ENCODE measurements around the gene C2CD5.

Gene C2CD5

DNA sequence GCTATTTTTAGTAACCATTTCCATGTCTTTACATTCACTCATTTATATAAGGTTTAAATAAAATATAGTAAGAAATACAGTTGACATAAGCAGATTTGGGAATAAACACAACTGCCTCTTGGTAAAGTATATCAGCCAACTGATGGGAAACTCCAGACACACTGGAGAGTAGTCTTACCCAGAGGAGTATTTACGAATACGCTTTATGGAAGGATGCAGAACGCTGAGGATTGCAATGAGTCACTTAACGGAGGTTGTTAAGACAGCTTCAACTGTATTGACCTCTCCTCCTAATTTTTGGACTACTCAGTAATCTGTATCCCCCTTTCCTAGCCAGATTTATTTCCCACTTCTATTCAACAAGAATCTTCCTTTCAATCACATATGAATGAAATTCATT is 6.0 kb downstream of the C2CD5 start:
- DNase-seq (ENCODE audit: extremely low spot score, insufficient read length, low read depth) (no peak), FAIRE-seq (no peak)

DNA sequence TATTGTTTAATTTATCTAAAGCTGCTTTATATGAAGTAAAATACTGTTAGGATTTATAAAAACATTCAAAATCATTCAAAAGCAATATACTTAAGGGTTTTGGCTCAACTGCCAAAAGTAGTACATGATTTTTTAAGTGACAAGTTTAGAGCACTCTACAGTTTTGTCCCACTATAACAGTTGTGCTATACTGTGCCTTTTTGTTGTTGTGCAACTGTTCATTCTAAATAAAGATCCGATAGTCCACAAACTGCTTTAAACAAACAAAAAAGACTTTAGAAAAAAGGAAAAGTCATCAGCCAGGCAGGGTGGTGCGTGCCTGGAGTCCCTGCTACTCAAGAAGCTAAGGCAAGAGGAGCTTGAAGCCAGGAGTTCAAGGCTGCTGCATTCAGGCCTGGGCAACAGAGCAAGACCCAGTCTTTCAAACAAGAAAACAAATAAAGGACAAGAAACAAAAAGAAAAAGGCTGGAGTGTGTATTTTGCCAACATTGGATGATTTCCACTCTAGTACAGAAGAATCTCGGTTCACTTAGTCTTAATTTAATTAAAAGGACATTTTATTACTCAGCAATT is 7.3 kb downstream of the C2CD5 start:
- FAIRE-seq, result no peak
- no peak for DNase-seq (ENCODE audit: extremely low spot score, insufficient read length, low read depth)

DNA sequence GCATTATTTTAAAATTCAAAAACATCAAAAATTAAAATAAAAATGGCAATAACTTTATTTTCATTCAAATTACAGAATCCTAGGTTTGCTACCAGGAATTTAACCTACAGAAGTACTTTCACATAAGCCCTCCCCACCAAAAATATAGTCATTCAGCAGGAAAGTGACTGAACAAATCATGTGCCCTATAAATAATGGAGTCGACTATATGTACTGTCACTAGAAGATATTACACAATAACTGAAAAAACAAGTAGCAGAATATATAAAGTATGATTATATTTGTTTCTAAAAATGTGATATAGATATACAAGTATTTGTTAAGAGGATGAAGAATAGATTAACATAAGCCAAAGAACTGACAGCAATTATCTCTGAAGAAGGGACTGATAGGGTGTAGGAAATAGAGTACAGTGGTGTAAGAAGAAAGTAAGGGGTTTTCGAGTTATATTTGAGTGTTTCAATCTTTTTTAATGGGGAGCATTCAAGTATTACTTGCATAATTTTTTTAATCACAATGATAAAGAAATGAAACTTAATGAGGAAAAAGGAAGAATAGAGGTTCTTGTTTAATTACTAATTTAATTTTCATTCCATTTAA is 7.9 kb downstream of the C2CD5 start:
- DNase-seq (ENCODE audit: extremely low spot score, insufficient read length, low read depth), result no peak
- FAIRE-seq, result no peak

DNA sequence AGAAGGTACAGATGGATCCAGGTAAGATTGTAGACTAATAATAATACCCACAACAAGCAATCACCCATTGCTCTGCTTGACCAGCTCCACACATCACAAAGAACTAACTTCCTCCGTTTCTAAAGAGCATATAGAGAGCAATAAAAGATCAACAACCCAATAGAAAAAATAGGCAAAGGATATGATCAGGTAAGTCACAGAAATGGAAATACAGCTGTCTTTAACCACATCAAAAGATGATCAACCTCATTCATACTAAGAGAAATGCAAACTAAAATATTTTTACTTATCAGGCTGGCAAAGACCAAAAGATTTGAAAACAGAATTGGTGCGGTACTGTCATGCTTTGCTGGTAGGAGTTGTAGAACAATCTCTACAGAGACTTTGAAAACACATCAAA is 8.9 kb downstream of the C2CD5 start:
- FAIRE-seq (no peak), DNase-seq (ENCODE audit: extremely low spot score, insufficient read length, low read depth) (no peak)

DNA sequence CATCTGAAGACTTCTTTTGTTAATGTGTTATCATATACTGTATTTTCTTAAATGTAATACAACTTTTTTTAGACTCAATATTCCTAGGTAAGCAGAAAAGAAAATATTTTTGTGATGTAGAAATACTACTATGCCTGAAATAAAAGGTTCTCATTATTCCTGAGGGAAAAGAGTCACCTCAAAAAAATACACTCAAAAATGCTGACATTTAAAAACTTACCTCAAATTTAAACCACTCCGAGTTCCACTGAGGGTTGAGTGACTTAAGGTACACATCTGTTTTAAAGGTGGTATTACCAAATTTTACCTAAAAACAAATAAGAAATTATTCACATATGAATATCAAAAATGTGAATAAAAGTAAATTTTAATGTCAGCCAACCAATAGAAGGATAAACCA is 9.3 kb downstream of the C2CD5 start:
- no peak for FAIRE-seq
- no peak for DNase-seq (ENCODE audit: extremely low spot score, insufficient read length, low read depth)

DNA sequence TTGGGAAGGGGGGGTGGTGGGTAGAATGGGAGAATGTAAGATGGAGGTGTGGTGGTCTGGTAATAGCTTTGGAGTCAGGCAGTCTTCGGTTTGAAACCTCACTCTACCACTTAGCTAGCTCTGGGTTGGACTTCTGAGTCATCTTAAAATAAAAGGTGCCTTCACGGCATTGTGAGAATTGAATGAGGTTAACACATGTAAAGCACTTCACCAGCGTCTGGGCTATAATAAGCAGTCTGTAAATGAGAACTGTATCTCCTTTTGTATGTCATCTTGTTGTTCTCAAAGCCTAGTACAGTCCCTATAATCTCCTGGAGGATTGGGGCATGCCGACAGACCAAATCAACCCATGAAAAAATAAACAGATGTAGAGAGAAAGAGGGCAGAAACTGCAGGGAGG is 11.2 kb downstream of the C2CD5 start:
- DNase-seq (ENCODE audit: extremely low spot score, insufficient read length, low read depth) (no peak), FAIRE-seq (no peak)

DNA sequence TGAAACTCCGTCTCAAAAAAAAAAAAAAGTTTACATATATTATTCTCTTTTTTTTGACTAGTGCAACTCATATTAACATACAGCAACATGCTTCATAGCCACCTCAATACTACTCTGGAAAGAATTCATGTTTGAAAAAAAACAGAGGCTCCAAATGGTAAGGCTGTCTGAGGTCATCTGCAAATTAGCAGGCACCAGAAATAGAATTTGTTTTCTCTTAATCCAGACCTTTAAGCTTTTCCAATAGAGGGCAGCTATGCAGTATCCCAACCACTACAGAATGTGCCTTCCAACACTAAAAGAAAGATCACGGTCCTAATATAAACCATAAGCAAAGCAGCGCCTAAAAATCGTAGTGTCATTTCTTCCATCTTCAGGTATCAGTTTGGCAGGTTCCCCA is 12.0 kb downstream of the C2CD5 start:
- FAIRE-seq (no peak), DNase-seq (ENCODE audit: extremely low spot score, insufficient read length, low read depth) (no peak)

DNA sequence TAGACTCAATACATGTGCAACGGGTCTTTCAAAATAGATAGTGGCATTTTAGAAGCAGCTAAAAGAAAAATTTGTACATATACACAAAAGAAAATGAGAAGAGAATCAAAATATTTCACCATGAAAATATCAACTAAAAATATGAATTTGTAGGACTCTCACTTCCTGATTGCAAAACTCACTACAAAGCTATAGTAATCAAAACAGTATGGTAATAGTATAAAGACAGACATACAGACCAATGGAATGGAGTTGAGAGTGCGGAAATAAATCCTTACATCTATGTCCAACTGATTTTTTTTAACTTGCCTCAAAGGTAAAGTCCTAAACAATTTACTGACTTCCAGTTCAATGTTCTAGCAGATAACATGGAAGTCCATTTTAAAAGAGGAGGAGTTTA is 13.1 kb downstream of the C2CD5 start:
- DNase-seq (ENCODE audit: extremely low spot score, insufficient read length, low read depth) (no peak), FAIRE-seq (no peak)

DNA sequence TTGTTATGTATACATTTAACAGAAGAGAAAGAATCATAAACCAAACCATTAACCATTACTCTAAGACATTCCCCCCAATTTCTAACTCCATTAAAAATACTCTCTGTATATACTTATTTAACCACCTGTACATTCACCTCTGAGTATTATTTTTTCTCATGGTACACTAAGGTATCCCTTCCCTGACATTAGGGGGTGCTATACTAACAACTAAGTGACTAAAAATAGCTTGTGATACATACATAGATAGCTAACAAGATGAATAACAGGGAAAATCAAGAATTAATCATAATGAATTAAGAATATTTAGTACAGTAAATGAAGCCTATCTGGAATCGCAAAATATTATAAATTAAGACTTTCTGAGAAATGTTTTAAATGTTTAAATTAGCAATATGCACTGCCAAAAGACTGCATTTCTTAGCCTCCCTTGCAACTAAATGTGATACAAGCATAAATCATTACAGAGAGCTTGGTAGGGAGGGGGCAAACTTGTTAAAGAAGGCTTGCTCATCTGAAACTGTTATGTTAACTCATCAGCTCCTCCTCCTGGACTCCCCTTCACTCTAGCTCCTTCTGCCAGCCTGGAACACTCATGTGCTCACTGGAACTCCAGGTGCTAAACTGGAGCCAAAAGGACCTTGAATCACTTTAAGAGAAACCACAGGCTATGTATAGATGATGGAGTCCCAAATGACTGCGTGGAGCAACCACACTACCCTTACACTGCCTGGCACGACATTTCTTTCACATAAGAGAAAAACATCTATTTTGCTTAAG is 14.9 kb downstream of the C2CD5 start:
- FAIRE-seq (peak; percentile 73), DNase-seq (ENCODE audit: extremely low spot score, insufficient read length, low read depth) (no peak)

DNA sequence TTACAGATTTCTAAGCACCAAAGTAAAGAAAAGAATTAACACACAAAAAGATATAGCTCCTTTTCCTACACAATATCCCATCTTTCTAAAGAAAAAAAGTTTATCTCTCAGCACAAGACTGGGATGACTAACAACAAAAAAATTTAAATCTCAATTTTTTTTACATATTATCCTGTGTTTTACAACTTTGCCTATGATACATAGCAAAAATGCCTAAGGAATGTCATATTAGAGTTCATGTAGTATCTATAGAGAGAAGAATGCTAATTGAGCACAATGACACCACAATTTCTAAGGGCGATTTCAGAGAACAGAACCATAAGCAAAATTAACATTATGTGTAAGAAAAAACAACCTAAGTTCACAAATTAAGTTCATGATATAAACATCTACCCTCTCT is 16.3 kb downstream of the C2CD5 start:
- no peak for FAIRE-seq
- no peak for DNase-seq (ENCODE audit: extremely low spot score, insufficient read length, low read depth)

DNA sequence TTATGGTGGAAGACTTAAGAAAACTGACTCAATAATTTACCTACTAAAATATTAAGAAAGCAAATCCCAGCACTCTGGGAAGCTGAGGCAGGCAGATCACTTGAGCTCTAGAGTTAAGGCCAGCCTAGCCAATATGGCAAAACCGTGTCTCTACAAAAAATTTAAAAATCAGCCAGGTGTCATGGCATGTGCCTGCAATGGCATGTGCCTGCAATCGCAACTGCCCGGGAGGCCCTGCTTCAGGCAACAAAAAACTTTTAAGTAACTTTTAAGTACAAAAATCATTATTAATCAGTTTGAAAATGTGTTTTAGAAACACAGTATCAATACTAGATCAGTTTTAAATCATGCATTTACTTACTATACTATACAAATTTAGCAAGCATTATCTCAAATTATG is 17.5 kb downstream of the C2CD5 start:
- DNase-seq (ENCODE audit: extremely low spot score, insufficient read length, low read depth) (no peak), FAIRE-seq (no peak)

DNA sequence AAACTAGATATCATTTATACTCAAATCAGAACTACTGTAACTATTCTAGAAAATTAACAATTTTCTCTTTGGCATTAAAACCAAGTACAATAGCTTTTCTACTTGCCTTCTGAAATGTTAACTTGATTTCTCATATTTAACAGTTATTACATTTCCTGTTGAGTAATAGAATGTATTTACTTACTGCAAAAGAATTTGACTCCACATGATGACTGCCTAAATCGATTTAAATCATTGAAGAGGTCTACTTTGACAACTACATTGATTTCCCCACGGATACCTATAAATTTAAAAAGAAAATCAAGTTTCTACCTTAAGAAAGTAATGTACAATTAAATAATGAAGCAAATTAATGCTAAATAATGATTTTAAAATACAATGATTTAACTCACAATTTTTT is 18.9 kb downstream of the C2CD5 start:
- DNase-seq (ENCODE audit: extremely low spot score, insufficient read length, low read depth) (no peak), FAIRE-seq (no peak)

DNA sequence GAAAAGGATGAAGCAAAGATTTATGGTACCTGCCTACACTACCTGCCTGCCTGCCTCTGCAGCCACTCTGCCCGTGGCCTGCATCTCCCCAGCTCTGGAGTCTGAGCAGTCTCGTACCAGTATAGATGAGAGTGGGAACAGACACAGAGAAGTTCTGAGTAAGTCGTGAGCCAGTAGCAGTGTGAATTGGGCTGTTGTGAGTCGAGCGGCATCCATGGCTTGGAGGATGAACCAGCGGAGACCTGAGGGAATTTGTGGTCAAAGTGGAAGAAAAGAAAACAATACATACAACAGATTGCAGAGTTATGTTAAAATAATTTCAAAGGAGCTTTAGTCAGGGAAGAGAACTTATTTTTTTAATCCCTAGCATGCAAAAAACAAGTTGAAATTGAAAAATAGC is 25.3 kb downstream of the C2CD5 start:
- DNase-seq (ENCODE audit: extremely low spot score, insufficient read length, low read depth) (no peak), FAIRE-seq (no peak)

DNA sequence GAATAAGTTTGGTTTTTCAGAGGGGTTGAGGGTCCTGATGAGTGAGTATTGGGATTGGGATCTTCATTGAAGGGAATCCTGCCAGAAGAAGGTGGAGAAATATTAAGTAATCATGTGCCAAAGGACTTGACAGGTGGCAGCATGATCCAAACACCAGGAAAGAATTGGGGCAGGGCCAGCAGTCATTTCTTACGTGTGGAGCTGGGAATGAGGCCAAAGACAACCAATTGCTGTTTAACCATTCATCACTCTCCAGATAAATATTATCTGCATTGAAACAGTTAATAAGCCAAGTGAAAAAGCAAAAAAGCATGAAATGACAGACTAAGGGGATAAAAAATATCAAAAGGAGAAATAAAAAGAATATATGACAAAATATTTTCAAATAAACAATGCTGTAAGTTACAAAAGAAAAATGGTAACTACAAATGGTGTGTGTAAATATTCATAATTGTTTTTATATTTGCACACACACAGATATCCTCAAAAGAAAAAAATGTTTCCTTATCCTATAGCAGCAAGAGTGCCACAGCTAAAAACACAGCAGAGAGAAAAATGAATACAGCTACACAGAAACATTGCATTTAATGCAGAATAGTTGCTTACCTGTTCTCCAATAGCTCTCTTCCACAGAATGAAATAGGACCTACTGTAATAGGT is 26.2 kb downstream of the C2CD5 start:
- no peak for DNase-seq (ENCODE audit: extremely low spot score, insufficient read length, low read depth)
- FAIRE-seq, result no peak

DNA sequence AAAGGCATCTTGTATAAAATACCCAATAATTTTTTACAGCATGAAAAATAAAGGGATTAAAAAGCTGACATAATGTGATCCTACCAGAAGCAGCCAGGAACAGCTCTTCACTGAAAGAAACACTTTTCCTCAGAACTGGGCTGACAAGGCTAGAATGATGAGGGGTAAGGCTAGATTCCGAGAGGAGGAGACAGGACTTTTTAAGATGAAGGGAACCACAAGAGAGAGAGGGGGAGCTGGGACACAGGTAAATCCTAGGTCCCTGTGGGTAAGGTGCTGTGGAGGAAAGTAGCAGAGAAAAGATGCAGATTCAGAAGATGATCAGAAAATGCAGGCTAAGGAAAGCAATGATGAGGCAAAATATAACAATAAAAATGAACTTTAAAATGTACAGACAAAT is 29.5 kb downstream of the C2CD5 start:
- no peak for FAIRE-seq

DNA sequence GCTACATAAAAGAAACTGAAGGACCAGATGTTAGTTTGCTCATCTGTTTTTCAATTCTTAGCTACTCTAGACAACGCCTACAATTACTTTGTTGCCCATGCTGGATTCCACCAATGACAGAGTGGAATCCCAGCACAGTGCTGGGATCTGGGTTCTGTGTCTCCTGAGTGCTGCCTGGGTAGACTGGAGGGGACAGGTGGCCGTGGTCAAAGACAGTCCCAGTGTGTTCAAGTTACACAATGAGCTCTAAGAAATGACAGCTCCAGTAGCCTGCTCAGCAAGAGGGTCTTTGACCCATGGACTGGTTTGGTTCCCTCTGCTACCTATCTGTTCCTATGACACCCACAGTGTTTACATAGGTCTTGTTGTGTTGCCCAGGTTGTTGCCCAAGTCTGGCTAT is 38.5 kb downstream of the C2CD5 start:
- FAIRE-seq, result no peak
- DNase-seq (ENCODE audit: extremely low spot score, insufficient read length, low read depth), result no peak

More for the DNA sequence above, 29.5 kb downstream of the C2CD5 start:
- no peak for DNase-seq (ENCODE audit: extremely low spot score, insufficient read length, low read depth)

DNA sequence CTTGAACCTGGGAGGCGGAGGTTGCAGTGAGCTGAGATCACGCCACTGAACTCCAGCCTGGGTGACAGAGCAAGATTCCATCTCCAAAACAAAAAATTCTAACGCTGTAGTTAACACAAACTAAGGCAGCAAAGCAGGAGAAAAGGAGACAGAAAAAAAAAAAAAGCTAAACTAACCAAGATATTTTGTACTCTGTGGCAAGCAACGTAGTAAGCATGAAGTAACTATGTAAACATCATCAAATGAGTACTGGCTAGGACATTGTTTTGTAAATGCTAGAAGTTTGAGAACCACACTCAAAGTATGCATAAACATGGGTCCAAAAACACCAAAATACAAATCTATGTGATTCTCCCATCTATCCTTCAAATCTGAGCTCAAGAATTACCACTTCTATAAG is 44.2 kb downstream of the C2CD5 start:
- FAIRE-seq (no peak), DNase-seq (ENCODE audit: extremely low spot score, insufficient read length, low read depth) (no peak)

DNA sequence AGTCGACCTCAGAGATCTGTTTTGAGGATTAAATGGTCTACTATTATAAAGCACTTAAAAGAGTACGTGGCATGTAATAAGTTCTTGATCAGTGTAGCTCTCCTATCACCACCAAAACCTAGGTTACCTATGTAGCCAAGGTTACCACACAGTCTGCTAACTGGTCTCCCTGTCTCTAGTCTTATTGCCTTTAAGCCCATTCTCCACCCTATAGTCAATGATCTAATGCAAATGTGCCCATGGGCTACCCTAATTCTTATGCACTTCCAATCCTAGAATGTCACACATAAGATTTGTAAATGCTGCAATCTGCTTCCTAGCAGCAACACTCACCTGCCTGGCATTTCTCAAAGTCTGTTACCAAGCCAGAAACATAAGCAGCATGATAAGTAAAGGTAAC is 44.9 kb downstream of the C2CD5 start:
- DNase-seq (ENCODE audit: extremely low spot score, insufficient read length, low read depth), result no peak
- no peak for FAIRE-seq

DNA sequence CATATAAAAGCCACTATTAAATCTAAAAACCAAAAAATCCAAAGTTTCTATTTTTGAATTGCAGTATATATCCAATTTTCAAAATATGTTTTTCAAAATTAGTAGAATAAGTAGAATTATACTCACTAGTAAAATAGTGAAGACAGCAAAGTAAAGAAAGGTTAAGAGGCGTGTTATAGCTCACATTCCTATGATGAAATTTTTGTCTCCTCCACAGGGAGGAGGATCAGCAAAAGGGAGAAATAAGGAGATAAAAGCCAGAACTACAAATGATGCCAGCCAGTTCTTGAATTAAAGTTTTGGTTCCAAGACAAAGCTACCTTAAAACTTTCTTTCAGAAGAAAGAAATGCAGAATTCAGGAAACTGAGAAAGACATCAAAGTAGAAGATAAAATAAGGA is 50.0 kb downstream of the C2CD5 start:
- no peak for DNase-seq (ENCODE audit: extremely low spot score, insufficient read length, low read depth)

DNA sequence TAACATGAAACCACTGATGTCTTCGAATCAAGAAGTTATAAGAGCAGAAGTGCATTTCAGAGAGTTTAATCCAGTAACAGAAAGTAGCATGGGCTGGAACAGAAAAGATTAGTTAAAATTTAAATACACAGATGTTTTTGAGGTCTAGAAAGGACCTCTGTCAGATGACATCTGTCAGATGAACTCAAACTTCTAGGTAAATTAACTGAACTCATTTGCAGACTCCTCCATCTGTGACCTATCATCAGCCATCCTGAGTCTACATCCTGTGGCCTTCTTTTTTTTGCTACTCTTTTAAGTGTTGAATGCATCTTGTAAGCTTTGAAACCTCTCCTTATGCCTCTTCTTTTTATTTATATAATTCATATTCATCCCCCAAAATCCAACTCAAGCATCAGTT is 53.3 kb downstream of the C2CD5 start:
- FAIRE-seq (peak; percentile 47), DNase-seq (ENCODE audit: extremely low spot score, insufficient read length, low read depth) (no peak)

More for the DNA sequence above, 50.0 kb downstream of the C2CD5 start:
- peak; percentile 65 for FAIRE-seq

DNA sequence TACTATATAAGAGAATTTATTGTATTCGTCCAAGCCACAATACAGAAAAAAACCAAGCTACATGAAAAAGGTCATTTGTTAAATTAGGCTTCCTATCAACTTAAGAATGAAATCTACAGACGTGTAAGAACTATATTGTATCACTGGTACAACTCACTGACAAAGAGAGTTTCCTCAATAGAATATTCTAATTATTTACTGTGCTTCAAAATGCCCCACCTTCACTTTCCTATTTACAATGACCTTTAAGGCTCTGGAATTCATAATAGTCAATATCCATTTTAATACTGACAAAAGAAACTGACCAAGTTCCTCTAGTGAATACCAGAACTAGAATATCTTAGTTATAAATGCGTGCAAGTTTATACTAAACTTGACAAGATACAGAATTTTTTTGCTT is 55.9 kb downstream of the C2CD5 start:
- FAIRE-seq (no peak), DNase-seq (ENCODE audit: extremely low spot score, insufficient read length, low read depth) (no peak)

Data from GM18507 (cell line).